Tibial nerve (tissue), 4 donors: Measurements from ENCODE around the gene TAS2R46.
"Not testable (repeated sequence)": the region's sequence is repeated elsewhere in the genome, so short reads cannot be mapped to it uniquely, and the experiment has no call there.

Experiments used
- CTCF ChIP-seq, 5 experiments: fragments of 200-600 bp in 3 of 5; fragments of 450-650 bp in 2 of 5; sonication (generic) in 3 of 5; IDR thresholded peaks; one replicate each; pipeline ENCODE4 v1.5.1; 2016 to 2019; ENCODE audit warnings: antibody characterized with exemption in 5 of 5, mild to moderate bottlenecking in 3 of 5, moderate library complexity in 2 of 5
- EP300 ChIP-seq, 2 donors: sonication (generic); formaldehyde crosslinking; IDR thresholded peaks; one replicate each; pipeline ENCODE4 v1.6.1; 2017; ENCODE audit warnings: antibody characterized with exemption in 2 of 2, mild to moderate bottlenecking in 1 of 2
- POLR2A ChIP-seq, 2 donors: fragments of 450-650 bp; IDR thresholded peaks; one replicate each; pipeline ENCODE4 v1.6.1; 2017; ENCODE audit warnings: antibody characterized with exemption in 2 of 2, mild to moderate bottlenecking in 2 of 2, moderate library complexity in 2 of 2

DNA sequence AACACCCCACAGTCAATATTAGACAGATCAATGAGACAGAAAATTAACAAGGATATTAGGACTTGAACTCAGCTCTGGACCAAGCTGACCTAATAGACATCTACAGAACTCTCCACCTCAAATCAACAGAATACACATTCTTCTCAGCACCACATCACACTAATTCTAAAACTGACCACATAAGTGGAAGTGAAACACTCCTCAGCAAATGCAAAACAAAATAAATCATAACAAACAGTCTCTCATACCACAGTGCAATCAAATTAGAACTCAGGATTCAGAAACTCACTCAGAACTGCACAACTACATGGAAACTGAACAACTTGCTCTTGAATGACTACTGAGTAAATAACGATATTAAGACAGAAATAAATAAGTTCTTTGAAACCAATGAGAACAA lies 49.1 kb upstream of the TAS2R46 start:
- TF ChIP-seq POLR2A, CTCF, EP300 (IDR thresholded peaks at IDR 0.05): not testable (repeated sequence)
